GM19397 (cell line): ENCODE results near the gene DLGAP4.

Experiments
- ATAC-seq: cut with Tn5 transposase; IDR thresholded peaks from one replicate; pipeline ENCODE4 v1.9.1; 2021; ENCODE audit warnings: mild to moderate bottlenecking, moderate library complexity; ENCODE audit not compliant: unreplicated experiment

DLGAP4 gene

GRCh38 chr20:36273414-36274180 is 32.5 kb upstream of the DLGAP4 start:
- no peak for ATAC-seq

- no peak for ATAC-seq
Measured at GRCh38 chr20:36274181-36274841, 31.8 kb upstream of the DLGAP4 start.

GRCh38 chr20:36275011-36275410 is 31.1 kb upstream of the DLGAP4 start:
- no peak for ATAC-seq

GRCh38 chr20:36275441-36276189 is 30.5 kb upstream of the DLGAP4 start:
- no peak for ATAC-seq

GRCh38 chr20:36277546-36277945 is 28.6 kb upstream of the DLGAP4 start:
- ATAC-seq, result no peak

GRCh38 chr20:36279362-36279761 is 26.8 kb upstream of the DLGAP4 start:
- no peak for ATAC-seq

- no peak for ATAC-seq
Measured at GRCh38 chr20:36279776-36280175, 26.4 kb upstream of the DLGAP4 start.

GRCh38 chr20:36281785-36282380 is 24.3 kb upstream of the DLGAP4 start:
- no peak for ATAC-seq

- no peak for ATAC-seq
Measured at GRCh38 chr20:36284751-36285150, 21.4 kb upstream of the DLGAP4 start.

- ATAC-seq, result no peak
Measured at GRCh38 chr20:36285746-36286447, 20.2 kb upstream of the DLGAP4 start.

GRCh38 chr20:36297656-36298055 is 8.5 kb upstream of the DLGAP4 start:
- no peak for ATAC-seq

GRCh38 chr20:36298061-36298460 is 8.1 kb upstream of the DLGAP4 start:
- no peak for ATAC-seq

GRCh38 chr20:36298795-36299339 is 7.3 kb upstream of the DLGAP4 start:
- ATAC-seq, result no peak

- no peak for ATAC-seq
Measured at GRCh38 chr20:36299459-36299858, 6.7 kb upstream of the DLGAP4 start.

GRCh38 chr20:36301359-36302119 is 4.6 kb upstream of the DLGAP4 start:
- ATAC-seq, result no peak

- no peak for ATAC-seq
Measured at GRCh38 chr20:36303020-36303595, 3.0 kb upstream of the DLGAP4 start.

- ATAC-seq, result no peak
Measured at GRCh38 chr20:36303831-36304230, 2.3 kb upstream of the DLGAP4 start.

GRCh38 chr20:36304786-36305495 is 1.2 kb upstream of the DLGAP4 start:
- ATAC-seq, result no peak
